GM10248 (cell line): ENCODE measurements around the gene RGS13.

ENCODE experiments used
- CTCF ChIA-PET: fragments of 300-600 bp; sonication (Branson Sonifier 250); formaldehyde crosslinking; extraction: SDS; loops from one replicate; lab custom pipeline; 2021; ENCODE audit warnings: antibody characterized with exemption; lab: Yijun Ruan, JAX
- POLR2A ChIA-PET: fragments of 350-650 bp; sonication (Branson Sonifier 250); formaldehyde crosslinking; extraction: SDS; loops from one replicate; lab custom pipeline; 2020; ENCODE audit warnings: antibody characterized with exemption; lab: Yijun Ruan, JAX
- DNase-seq: peaks from one replicate; pipeline ENCODE4 v3.0.0; 2012; ENCODE audit errors: extremely low spot score
- CTCF ChIP-seq: IDR thresholded peaks from 2 replicates; pipeline ENCODE4 v1.5.1; 2012; ENCODE audit warnings: mild to moderate bottlenecking, low read depth; ENCODE audit errors: extremely low read depth, missing control alignments, control extremely low read depth

Gene RGS13

GRCh38 chr1:192702212-192702902 is 66.4 kb downstream of the RGS13 start:
- no peak for TF ChIP-seq CTCF
- POLR2A ChIA-PET, result no interaction called here
- CTCF ChIA-PET, result no interaction called here
- DNase-seq, result no peak

- POLR2A ChIA-PET, result no interaction called here
- CTCF ChIA-PET, result no interaction called here
- no peak for TF ChIP-seq CTCF
- peak; percentile 11 for DNase-seq
Observed at GRCh38 chr1:192703283-192704206, 67.6 kb downstream of the RGS13 start.

GRCh38 chr1:192705510-192705909 is 69.6 kb downstream of the RGS13 start:
- DNase-seq, result no peak
- no peak for TF ChIP-seq CTCF
- POLR2A ChIA-PET, result no interaction called here
- CTCF ChIA-PET, result no interaction called here

GRCh38 chr1:192706936-192707335 is 71.0 kb downstream of the RGS13 start:
- CTCF ChIA-PET, result no interaction called here
- no peak for DNase-seq
- no peak for TF ChIP-seq CTCF
- POLR2A ChIA-PET, result no interaction called here

GRCh38 chr1:192707978-192708547 is 72.1 kb downstream of the RGS13 start:
- ChIA-PET POLR2A (no interaction called here), CTCF (no interaction called here)
- DNase-seq, result no peak
- no peak for TF ChIP-seq CTCF

- ChIA-PET CTCF (no interaction called here), POLR2A (no interaction called here)
- no peak for TF ChIP-seq CTCF
- no peak for DNase-seq
Observed at GRCh38 chr1:192709544-192709943, 73.6 kb downstream of the RGS13 start.
